ENCODE measurements around the gene CYP2S1.
"Not testable (repeated sequence)": the region's sequence is repeated elsewhere in the genome, so short reads cannot be mapped to it uniquely, and the experiment has no call there.

CYP2S1 gene

DNA sequence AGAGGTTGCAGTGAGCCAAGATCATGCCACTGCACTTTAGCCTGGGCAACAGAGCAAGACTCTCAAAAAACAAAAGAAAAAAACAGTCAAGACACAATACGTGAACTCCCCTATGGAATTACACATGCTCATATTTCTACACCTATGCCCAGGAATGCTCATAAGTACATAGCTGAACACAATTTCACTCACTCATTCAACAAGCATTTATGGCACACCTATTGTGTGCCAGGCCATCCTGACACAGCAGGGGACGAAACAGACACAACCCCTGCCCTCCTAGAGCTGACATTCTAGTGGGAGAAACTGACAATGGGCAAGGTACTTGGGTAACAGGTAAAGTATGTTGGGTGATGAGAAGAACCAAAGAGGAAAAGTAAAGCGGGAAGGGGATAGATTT is 35.5 kb downstream of the CYP2S1 start:
- H3K4me3 ChIP-seq (ENCODE audit: low read depth, low read length) = no peak overlapping the region
- TF ChIP-seq, protein P1, sequence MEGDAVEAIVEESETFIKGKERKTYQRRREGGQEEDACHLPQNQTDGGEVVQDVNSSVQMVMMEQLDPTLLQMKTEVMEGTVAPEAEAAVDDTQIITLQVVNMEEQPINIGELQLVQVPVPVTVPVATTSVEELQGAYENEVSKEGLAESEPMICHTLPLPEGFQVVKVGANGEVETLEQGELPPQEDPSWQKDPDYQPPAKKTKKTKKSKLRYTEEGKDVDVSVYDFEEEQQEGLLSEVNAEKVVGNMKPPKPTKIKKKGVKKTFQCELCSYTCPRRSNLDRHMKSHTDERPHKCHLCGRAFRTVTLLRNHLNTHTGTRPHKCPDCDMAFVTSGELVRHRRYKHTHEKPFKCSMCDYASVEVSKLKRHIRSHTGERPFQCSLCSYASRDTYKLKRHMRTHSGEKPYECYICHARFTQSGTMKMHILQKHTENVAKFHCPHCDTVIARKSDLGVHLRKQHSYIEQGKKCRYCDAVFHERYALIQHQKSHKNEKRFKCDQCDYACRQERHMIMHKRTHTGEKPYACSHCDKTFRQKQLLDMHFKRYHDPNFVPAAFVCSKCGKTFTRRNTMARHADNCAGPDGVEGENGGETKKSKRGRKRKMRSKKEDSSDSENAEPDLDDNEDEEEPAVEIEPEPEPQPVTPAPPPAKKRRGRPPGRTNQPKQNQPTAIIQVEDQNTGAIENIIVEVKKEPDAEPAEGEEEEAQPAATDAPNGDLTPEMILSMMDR (IDR thresholded peaks at IDR 0.05; ENCODE audit: low read depth, low read length) = no peak

DNA sequence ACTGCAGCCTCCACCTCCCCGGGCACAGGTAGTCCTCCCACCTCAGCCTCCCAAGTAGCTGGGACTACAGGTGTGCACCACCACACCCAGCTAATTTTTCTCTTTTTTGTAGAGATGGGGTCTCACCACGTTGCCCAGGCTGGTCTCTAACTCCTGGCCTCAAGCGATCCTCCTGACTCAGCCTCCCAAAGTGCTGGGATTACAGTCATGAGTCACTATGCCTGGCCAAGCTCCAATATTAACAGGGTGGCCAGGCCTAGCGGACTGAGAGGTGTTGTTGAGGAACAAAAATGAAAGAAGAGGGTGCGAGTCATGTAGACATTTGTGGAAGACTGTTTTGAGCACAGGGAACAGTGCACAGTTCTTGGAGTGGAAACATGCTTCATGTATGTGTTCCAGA is 36.3 kb downstream of the CYP2S1 start:
- H3K4me3 ChIP-seq (ENCODE audit: low read depth, low read length) = not testable (repeated sequence)

DNA sequence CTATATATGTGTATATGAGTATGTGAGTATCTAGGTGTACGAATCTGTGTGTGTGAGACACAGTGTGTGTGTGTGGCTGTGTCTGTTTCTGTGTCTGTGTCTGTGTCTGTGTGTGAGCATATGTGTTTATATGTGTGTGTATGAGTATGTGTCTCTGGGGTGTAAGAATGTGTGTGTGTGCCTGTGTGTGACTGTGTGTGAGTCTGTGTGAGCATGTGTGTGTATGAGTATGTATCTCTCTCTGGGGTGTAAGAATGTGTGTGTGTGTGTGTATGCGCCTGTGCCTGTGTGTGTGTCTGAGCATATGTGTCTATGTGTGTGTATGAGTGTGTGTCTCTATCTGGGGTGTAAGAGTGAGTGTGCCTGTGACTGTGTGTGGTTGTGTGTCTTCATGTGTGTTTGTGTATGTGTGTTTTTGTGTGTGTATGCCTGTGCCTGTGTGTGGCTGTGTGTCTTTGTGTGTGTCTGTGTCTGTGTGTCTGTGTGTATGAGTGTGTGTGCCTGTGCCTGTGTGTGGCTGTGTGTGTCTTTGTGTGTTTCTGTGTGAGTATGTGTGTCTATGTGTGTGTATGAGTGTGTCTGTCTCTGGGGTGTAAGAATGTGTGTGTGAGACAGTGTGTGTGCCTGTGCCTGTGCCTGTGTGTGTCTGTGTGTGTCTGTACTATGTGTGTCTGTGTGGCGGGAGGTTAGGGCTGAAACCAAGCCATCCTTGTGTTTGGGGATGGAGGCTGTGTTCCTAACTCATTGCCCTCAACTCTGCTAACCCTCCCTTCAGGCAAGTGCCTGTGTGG is 37.2 kb downstream of the CYP2S1 start:
- H3K4me3 ChIP-seq (ENCODE audit: low read depth, low read length) = no peak overlapping the region
- TF ChIP-seq, protein P1 (IDR thresholded peaks at IDR 0.05; ENCODE audit: low read depth, low read length) = no peak

DNA sequence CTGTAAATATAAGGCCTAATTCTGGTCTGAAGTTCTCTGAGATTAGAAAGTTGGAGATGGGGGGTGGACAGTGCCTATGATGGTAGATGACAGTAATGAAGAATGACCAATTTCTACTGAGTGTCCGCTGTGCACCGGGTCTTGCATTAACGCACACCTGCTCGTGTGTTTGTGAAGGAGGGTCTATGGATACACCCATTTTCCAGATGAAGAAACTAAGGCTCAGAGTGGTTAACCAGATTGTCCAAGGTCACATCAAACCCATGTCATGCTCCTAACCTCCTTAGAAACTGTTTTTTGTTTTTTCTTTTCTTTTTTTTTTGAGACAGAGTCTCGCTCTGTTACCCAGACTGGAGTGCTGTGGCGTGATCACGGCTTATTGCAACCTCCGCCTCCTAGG is 39.7 kb downstream of the CYP2S1 start:
- TF ChIP-seq, protein P1 (IDR thresholded peaks at IDR 0.05; ENCODE audit: low read depth, low read length) = no peak
- H3K4me3 ChIP-seq (ENCODE audit: low read depth, low read length) = no peak overlapping the region

DNA sequence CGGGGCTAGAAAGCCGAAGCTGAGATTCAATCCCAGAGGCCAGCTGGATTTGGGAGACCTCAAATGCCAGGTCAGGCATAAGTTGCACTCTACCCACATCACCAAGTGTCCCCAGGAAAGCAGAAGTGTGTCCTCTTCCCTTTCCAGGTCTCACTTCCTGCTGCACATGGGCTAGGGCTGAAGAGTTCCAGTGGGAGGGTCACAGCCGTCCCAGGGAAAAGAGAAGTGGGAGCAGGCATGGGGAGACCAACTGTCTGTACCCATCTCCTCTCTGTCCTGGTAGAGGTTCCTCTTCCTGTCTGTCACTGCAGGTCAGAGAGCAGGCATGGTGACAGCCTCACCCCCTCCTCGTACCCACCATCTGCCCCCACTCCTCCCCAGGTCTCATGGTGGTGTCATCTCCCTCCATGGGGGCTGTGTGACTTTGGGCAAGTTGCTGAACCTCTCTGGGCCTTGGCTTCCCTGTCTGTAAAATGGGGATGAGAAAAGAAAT is 40.8 kb downstream of the CYP2S1 start:
- H3K4me3 ChIP-seq (ENCODE audit: low read depth, low read length) = no peak overlapping the region
- TF ChIP-seq, protein P1 (IDR thresholded peaks at IDR 0.05; ENCODE audit: low read depth, low read length) = no peak

DNA sequence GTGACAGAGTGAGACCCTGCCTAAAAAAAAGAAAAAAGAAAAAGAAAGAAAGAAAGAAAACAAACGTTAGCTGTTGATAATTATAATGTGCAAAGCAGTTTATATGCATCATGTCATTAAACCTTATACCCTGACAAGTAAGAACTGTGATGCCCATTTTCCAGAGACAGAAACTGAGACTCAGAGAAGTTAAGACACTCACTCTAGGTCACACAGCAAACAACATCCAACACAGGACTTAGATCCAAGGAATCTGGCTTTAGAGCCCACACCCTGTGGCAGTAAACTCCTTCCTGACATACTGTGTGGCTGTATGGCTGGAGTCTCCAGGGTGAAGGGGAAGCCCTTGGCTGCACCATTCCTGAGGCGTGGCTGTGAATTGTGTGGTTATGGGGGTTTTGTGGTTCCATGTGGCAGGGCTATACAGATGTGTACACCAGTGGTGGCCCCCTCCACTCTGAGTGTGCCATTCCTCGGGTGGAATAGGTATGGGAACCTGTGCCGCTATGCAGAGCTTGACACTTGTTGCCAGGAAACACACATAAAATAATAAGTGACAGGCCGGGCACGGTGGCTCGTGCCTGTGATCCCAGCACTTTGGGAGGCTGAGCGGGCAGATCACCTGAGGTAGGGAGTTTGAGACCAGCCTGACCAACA is 41.6 kb downstream of the CYP2S1 start:
- TF ChIP-seq, protein P1 (IDR thresholded peaks at IDR 0.05; ENCODE audit: low read depth, low read length) = no peak

DNA sequence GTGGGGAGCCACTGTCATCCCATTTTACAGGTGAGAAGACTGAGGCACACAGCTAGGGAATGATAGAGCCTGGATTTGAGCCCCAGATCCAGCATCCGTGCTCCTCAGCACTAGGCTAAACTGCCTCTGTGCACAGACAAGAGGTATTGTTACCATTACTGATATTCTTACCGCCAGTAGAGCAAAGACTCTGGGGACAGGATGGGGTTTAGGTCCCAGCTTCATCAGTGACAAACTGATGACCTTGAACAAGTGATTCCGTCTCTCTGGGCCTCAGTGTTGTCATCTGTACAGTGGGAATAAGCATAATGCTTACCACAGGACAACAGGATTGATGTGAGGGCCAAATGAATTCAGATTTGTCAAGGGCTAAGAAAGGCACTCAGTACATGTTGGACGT is 42.5 kb downstream of the CYP2S1 start:
- TF ChIP-seq, protein P1 (IDR thresholded peaks at IDR 0.05; ENCODE audit: low read depth, low read length) = no peak
- no peak overlapping the region for H3K4me3 ChIP-seq (ENCODE audit: low read depth, low read length)

More for the DNA sequence above, 41.6 kb downstream of the CYP2S1 start:
- no peak overlapping the region for H3K4me3 ChIP-seq (ENCODE audit: low read depth, low read length)

All from WI38 (cell line).